ENCODE results near the gene WDR44.
"Not testable (repeated sequence)": the region's sequence is repeated elsewhere in the genome, so short reads cannot be mapped to it uniquely, and the experiment has no call there.

Gene WDR44

DNA sequence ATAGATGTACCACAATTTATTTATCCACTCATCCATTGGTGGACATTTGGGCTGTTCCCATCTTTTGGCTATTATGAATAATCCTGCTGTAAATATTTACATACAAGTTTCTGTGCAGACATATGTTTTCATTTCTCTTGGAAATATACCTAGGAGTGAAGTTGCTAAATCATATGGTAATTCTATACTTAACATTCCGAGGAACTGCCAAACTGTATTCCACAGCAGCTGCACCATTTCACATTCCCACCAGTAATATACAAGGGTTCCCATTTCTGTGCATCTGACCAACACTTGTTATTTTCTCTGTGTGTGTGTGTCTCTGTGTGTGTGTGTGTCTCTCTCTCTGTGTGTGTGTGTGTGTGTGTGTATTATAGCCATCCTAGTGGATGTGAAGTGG lies 134.3 kb downstream of the WDR44 start:
- no peak for DNase-seq (ENCODE audit: low spot score)

DNA sequence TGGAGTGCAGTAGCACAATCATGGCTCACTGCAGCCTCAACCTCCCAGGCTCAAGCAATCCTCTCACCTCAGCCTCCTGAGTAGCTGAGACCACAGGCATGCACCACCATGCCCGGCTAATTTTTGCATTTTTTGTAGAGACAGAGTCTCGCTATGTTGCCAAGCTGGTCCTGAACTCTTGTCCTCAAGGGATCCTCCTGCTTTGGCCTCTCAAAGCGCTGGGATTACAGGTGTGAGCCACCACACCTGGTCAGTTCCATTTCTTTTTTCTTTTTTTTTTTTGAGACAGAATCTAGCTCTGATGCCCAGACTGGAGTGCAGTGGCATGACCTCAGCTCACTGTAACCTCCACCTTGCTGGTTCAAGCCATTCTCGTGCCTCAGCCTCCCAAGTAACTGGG lies 136.5 kb downstream of the WDR44 start:
- DNase-seq (ENCODE audit: low spot score): not testable (repeated sequence)

DNA sequence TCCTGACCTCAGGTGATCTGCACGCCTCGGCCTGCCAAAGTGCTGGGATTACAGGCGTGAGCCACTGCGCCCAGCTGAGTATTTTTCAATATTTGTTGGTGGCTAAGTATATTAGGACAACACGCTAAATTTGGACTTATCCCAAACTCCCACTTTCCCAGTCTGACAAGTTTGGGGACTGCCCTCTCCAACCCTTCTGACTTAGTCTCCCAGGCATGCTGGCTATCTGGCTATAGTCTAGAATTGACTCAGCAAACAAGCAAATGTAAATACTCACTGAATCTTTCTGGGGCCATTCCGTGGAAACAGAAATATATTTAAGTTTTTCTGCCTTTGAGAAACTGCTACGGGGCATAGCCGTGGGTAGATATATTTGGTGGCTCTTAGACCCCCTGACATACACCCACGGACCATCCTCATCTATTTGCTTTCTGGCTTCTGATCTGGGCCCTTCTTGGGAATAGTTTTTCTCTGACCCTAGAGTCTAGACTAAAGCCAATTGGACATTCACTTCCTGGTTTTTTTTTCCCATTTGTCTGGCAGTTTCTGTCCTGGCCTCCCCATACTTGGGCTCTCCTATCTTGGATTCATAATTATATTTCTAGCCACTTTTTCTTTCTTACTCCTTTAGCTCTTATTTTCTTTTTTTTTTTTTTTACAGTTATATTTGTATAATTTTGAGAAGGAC lies 138.5 kb downstream of the WDR44 start:
- no peak for DNase-seq (ENCODE audit: low spot score)

DNA sequence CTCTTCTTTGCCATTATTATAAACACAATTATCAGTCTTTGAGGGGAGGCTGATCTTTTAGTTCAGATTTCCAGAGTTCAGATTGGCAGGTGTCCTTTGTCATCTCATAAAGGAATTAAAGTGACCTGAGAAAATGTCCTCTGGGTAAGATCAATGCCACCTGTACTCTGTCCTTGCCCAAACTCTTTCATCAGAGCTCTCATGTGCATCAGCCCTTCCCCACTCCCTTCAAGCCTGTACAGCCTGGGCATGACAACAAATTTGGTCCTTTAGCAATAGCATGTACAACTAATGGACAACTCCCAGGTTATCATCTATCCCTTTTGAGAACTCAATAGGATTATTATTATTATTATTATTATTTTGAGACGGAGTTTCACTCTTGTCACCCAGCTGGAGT lies 140.8 kb downstream of the WDR44 start:
- not testable (repeated sequence) for DNase-seq (ENCODE audit: low spot score)

DNA sequence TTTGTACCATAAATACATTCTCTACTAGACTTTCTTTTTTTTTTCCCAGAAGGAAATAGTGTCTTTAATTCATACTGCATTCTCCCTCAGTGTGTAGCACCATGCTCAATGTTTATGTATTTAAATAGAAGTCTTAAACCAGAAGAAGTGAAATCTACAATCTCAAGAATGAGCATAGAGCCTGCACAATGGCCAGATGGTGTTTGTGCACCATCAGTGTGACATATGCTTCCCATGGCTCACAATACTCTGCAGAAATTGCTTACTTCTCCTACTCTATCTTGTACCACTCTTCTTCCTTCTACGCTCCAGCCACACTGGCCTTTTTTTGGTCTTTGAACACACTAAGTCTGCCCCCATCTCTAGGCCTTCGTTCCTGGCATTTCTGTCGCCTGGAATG lies 147.1 kb downstream of the WDR44 start:
- no peak for DNase-seq (ENCODE audit: low spot score)

DNA sequence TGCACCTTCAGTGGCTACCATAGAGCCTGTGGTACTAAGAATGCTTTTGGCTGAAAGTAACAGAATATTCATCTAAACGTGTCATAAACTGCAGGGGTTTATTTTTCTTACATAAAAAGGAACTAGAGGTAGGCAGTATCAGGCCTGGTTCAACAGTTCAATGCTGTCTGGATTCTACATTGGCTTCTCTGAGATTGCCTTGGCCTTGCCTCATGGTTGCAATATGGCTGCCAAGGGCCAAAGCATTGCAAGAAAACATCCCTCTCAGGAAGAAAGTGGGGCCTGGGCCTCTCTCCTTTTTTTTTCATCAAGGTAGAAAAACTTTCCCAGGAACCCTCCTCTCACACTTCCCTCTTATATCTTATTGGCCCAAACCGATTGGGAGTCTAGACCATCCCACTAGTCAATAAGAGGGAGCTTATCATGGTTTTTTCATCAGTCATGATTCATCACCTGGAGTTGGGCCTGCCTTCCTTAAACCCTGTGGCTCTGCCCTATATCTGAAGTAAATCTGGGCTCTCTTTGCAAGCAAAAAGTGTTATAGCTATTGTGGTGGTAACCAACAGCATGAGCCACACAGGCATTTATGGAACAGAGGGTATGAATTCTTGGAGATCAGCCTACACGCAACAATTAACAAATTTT lies 147.9 kb downstream of the WDR44 start:
- DNase-seq (ENCODE audit: low spot score): no peak

DNA sequence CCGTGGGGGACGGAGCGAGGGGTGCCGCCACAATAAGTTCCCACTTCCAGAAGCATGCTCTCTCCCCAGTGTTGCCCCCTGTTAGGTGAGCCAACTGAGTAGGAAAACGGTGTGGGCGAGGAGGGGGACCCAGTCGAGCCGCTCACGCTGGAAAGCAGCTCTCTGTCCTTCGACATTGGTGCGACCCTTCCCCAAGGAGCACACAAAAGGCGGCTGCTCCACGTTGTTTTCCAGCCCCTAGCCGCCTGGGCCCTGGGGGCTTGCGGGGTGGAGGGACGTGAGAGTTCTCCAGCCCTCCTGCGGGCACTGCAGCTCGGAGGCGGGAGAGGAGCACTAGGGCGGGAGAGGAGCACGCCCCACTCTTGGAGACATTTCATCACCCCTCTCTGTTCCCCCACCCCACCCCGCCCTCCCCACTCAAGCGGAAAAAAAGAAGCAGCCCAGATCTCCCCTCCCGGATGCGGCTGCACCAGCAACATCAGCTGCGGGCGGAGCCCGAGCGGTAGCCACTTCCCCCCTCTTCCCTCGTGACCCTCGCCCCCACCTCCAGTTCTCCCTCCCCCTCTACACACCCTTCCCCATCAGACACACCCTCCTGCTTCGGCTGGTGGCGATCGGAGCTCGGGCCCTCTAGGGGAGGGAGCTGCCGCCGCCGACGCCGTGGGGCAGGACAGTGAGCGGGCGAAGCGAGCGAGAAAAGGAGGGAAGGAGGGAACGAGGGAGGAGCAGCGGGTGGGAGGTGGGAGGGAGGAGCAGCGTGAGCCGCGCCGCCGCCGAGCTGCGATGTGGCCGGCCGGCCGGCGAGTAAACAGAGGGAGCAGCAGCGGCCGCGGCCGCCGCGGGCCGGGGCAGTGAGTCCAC lies 149.4 kb downstream of the WDR44 start, which contains the start of gene DOCK11:
TSS of gene DOCK11 (plus strand) at position 755 of the 861 bp plus-strand sequence. CDS start 157 bp downstream, outside the sequence.
- DNase-seq (ENCODE audit: low spot score): peak; percentile 82

DNA sequence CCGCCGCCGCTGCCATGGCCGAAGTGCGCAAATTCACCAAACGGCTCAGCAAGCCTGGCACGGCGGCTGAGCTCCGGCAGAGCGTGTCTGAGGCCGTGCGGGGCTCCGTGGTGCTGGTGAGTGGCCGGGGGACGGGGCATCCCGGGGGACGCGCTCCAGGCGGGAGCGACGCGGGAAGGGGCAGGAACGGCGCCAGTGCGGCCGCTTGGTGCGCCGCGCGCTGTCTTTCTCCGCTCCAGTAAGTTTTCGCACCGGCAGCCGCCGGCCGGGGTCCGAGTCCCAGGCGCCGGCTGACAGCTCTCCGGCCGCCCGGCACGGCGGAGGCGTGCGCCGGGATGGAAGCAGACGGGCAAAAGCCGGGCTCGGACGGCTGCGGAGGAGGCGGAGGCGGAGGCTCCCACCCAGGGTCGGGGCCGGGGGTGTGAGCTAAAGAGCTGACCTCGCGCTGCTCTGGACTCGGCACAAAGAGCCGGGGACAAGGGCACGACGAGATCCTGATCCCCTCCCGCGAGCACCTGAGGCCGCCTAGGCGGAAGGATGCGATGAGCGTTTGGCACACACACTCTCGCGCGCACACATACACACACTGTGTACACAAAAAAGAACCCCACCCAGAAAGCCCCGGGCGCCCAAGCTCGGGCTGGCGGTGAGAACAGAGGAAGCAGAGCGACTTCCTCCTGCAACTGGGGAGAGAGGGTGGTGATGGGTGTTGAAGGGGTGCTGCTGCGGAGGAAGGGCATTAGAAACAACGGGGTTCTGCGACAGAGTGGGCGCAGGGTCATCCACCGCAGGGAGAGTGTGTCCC lies 150.3 kb downstream of the WDR44 start:
- peak; percentile 19 for DNase-seq (ENCODE audit: low spot score)

DNA sequence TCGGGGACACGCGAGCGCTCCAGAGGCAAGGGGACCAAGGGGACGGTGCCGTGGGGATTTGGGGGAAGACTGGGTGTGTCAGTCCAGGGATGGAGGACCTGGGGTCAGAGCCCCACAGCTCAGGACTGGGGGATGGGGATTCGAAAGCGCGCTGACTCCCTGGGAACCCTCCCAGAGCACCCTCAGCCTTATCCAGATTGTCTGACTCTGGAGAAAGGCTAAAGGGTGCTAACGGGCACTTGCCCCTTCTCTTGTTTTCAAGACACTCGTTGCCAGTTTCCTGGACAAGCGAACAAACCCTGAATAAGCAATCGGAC lies 150.8 kb downstream of the WDR44 start:
- DNase-seq (ENCODE audit: low spot score): no peak

DNA sequence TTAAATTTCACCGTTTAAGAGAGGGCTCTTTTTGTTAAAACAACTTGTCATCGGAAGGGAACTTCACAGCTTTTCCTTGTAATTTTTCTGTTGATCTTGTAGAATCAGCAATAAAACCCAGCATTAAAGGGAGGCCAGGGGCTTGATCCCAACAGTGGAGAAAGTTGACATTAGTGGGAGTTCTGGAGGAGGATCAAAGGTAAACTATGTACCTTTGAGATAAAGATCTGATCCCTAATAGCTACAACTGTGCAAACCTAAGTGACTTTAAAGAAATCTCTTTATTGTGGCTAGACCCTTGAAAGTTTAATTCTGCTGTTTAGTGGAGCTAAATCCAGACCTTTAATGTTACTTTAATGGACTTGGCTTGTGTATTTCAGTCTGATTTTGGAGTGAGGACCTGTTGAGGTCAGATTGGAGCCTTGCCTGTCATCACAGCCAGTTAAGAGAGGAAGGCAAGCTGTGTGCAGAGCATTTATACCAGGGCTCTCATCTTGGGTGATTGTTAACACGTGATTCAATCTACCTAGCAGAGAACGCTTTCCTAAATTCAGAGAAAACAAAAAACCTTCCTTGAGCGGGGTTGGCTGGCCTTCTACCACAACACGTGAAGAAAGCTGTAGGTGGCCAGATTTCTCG lies 151.4 kb downstream of the WDR44 start:
- no peak for DNase-seq (ENCODE audit: low spot score)

DNA sequence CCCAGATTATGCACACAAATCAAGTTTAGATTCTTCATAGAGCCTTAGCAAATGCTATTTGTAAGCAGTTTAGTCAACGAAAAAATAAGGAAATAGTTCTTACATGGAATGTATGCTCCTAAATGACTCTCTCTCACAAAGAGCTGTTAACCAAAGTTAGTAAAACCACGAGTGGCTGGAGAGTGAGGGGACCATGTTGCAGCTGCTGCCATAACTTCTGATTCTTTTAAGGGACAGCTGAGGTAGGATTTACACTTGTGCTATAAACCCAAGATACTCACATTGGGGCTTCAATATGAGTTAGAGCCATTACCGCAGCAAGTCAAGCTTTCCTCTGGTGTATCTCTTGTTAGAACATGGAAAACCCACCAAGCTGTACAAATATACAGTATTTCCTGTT lies 152.4 kb downstream of the WDR44 start:
- no peak for DNase-seq (ENCODE audit: low spot score)

DNA sequence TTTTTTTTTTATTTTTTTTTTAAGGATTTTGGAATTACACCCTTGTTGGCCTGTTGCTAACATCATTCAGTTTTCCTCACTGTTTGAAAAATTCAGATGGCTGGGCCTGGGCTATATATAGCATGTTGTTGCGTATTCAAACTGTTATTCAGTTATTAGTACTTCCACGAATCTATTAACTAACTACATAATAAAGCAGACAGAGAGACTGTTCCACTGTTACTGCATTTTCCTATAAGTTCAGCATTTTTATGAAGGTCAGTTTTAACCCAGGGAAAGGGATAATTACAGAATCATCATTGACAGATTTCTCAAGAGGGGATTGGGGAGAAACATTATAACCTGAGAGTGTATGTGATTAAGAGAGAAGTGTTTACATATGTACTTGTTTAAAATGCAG lies 152.8 kb downstream of the WDR44 start:
- no peak for DNase-seq (ENCODE audit: low spot score)

DNA sequence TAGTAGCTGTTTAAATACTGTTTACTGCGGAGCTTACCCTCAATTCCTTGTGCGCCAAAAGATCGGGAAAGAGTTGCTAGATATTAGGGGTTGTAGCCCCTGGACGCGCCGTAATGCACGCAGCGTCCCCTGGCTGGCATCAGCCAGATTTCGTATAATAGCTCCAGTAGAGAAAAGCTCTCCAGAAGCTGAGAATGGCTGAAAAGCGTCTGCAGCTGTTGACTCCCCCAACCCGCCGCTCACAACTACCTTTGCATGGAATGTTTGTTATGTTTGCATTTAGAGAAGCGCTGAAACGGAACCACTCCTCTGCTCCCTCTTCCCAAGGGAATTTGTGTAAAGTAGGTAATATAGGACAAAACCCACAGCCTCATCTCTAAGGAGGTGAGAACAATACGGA lies 153.4 kb downstream of the WDR44 start:
- no peak for DNase-seq (ENCODE audit: low spot score)
